ENCODE data around the gene AGPAT3. TPM values are rescaled to one million over a fixed set of nuclear protein-coding genes. Genes with fewer than 3 reads are reported as not detected.

Gene AGPAT3
- total and polyA plus RNA-seq, 10 of the 15 experiments (the other 5 are each of a cell fraction or from before 2014, with no cell fraction given): 1.2 to 110 (median 30.8) TPM

DNA sequence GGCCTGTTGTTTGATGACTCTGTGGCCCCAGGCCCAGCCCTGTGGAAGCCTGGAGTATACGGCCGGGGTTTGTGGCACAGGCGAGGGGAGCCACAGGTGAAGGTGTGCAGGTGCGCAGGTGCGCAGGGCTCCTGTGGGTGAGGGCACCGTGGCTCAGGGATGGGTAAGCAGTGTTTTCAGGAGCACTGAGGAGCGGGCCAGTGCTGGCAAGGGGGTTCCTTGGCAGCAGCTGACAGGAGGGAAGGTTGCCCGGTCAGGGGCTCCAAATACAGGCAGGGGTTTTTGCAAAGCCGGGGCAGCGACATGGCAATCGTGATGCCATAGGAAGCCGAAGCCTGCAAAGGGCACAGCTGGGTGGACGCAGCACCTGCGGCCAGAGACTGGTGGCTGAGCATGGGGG is 20.7 kb downstream of the AGPAT3 start:
- H3K4me2 ChIP-seq (ENCODE audit: control insufficient read depth, insufficient read depth): no peak overlapping the region
- no peak for TF ChIP-seq SRF (IDR thresholded peaks at IDR 0.05; ENCODE audit: low read depth in 2 of 2, low read length in 2 of 2)
- TF ChIP-seq LARP7 (IDR thresholded peaks at IDR 0.05): no peak
- TF ChIP-seq, protein P1, sequence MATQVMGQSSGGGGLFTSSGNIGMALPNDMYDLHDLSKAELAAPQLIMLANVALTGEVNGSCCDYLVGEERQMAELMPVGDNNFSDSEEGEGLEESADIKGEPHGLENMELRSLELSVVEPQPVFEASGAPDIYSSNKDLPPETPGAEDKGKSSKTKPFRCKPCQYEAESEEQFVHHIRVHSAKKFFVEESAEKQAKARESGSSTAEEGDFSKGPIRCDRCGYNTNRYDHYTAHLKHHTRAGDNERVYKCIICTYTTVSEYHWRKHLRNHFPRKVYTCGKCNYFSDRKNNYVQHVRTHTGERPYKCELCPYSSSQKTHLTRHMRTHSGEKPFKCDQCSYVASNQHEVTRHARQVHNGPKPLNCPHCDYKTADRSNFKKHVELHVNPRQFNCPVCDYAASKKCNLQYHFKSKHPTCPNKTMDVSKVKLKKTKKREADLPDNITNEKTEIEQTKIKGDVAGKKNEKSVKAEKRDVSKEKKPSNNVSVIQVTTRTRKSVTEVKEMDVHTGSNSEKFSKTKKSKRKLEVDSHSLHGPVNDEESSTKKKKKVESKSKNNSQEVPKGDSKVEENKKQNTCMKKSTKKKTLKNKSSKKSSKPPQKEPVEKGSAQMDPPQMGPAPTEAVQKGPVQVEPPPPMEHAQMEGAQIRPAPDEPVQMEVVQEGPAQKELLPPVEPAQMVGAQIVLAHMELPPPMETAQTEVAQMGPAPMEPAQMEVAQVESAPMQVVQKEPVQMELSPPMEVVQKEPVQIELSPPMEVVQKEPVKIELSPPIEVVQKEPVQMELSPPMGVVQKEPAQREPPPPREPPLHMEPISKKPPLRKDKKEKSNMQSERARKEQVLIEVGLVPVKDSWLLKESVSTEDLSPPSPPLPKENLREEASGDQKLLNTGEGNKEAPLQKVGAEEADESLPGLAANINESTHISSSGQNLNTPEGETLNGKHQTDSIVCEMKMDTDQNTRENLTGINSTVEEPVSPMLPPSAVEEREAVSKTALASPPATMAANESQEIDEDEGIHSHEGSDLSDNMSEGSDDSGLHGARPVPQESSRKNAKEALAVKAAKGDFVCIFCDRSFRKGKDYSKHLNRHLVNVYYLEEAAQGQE (IDR thresholded peaks at IDR 0.05; ENCODE audit: low read depth, low read length): no peak
- no peak for TF ChIP-seq BACH1 (IDR thresholded peaks at IDR 0.05; ENCODE audit: borderline replicate concordance)
- TF ChIP-seq MTA3 (IDR thresholded peaks at IDR 0.05; ENCODE audit: borderline replicate concordance, low read length): no peak
- TF ChIP-seq PAX5 (IDR thresholded peaks at IDR 0.05; ENCODE audit: borderline replicate concordance, low read depth, low read length): no peak
- TF ChIP-seq IRF4 (IDR thresholded peaks at IDR 0.05; ENCODE audit: low read depth, low read length): no peak
- TF ChIP-seq, protein P2, sequence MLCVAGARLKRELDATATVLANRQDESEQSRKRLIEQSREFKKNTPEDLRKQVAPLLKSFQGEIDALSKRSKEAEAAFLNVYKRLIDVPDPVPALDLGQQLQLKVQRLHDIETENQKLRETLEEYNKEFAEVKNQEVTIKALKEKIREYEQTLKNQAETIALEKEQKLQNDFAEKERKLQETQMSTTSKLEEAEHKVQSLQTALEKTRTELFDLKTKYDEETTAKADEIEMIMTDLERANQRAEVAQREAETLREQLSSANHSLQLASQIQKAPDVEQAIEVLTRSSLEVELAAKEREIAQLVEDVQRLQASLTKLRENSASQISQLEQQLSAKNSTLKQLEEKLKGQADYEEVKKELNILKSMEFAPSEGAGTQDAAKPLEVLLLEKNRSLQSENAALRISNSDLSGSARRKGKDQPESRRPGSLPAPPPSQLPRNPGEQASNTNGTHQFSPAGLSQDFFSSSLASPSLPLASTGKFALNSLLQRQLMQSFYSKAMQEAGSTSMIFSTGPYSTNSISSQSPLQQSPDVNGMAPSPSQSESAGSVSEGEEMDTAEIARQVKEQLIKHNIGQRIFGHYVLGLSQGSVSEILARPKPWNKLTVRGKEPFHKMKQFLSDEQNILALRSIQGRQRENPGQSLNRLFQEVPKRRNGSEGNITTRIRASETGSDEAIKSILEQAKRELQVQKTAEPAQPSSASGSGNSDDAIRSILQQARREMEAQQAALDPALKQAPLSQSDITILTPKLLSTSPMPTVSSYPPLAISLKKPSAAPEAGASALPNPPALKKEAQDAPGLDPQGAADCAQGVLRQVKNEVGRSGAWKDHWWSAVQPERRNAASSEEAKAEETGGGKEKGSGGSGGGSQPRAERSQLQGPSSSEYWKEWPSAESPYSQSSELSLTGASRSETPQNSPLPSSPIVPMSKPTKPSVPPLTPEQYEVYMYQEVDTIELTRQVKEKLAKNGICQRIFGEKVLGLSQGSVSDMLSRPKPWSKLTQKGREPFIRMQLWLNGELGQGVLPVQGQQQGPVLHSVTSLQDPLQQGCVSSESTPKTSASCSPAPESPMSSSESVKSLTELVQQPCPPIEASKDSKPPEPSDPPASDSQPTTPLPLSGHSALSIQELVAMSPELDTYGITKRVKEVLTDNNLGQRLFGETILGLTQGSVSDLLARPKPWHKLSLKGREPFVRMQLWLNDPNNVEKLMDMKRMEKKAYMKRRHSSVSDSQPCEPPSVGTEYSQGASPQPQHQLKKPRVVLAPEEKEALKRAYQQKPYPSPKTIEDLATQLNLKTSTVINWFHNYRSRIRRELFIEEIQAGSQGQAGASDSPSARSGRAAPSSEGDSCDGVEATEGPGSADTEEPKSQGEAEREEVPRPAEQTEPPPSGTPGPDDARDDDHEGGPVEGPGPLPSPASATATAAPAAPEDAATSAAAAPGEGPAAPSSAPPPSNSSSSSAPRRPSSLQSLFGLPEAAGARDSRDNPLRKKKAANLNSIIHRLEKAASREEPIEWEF (IDR thresholded peaks at IDR 0.05; ENCODE audit: insufficient replicate concordance, low read depth, low read length): no peak
- TF ChIP-seq, protein P3, sequence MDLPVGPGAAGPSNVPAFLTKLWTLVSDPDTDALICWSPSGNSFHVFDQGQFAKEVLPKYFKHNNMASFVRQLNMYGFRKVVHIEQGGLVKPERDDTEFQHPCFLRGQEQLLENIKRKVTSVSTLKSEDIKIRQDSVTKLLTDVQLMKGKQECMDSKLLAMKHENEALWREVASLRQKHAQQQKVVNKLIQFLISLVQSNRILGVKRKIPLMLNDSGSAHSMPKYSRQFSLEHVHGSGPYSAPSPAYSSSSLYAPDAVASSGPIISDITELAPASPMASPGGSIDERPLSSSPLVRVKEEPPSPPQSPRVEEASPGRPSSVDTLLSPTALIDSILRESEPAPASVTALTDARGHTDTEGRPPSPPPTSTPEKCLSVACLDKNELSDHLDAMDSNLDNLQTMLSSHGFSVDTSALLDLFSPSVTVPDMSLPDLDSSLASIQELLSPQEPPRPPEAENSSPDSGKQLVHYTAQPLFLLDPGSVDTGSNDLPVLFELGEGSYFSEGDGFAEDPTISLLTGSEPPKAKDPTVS (IDR thresholded peaks at IDR 0.05; ENCODE audit: low read depth, low read length): no peak
- TF ChIP-seq BRCA1 (IDR thresholded peaks at IDR 0.05; ENCODE audit: low read depth, low read length): no peak
- no peak for TF ChIP-seq RELA (IDR thresholded peaks at IDR 0.05; ENCODE audit: borderline replicate concordance, partially characterized antibody)
- no peak for TF ChIP-seq MTA2 (IDR thresholded peaks at IDR 0.05; ENCODE audit: low read depth)
- DNase-seq (ENCODE audit: low read depth, low spot score) (no peak), ATAC-seq (no peak), FAIRE-seq (no peak)
- no TSS peak for BruUV-seq (replicated peaks)
- peaks cover 68% of the 10 kb centered on the region for H3K79me2 ChIP-seq (ENCODE audit: control insufficient read depth, insufficient read depth, low read length)
- ChIA-PET POLR2A (no interaction called here), RAD21 (ENCODE audit: unreplicated experiment) (no interaction called here), CTCF (no interaction called here), SMC1A (ENCODE audit: uncharacterized antibody, unreplicated experiment) (interaction anchor here (2.8 kb wide), 1 partner anchor 17 kb away, joined by 13 read pairs; no protein-coding TSS in a partner anchor)
- H3K4me1 ChIP-seq (ENCODE audit: control insufficient read depth, insufficient read depth, low read length): peaks cover 18% of the 10 kb centered on the region
- H4K20me1 ChIP-seq (ENCODE audit: control insufficient read depth, insufficient read depth): no peaks in the 10 kb centered on the region
- no peaks in the 10 kb centered on the region for H3K27me3 ChIP-seq (replicated peaks in 1 of 2; ENCODE audit: control insufficient read depth in 2 of 2, insufficient read depth in 2 of 2, low read length in 1 of 2)
- no peak overlapping the region for H3K27ac ChIP-seq (ENCODE audit: control insufficient read depth, insufficient read depth)
- H3K36me3 ChIP-seq (ENCODE audit: control insufficient read depth in 2 of 2, insufficient read depth in 2 of 2, low read length in 1 of 2): peaks cover 6 to 7% of the 10 kb centered on the region in 2 experiments; a peak in 3 of 4 replicates
- H2AFZ ChIP-seq (ENCODE audit: control insufficient read depth, low read depth, low read length): no peak overlapping the region
- intact Hi-C loops (cut with micrococcal nuclease; ENCODE audit: unreplicated experiment) (no loop called here), in situ Hi-C loops (cut with MboI) (no loop called here)
- 97% methylated on average over 14 of the region's 14 CpGs for WGBS (ENCODE audit: insufficient coverage, insufficient replicate concordance, low lambda C conversion rate, missing lambda C conversion rate)
- no peak overlapping the region for H3K9ac ChIP-seq (ENCODE audit: control insufficient read depth, insufficient read depth, low read length)
- H3K9me3 ChIP-seq (replicated peaks; ENCODE audit: control insufficient read depth, insufficient read depth, low read length): no peaks in the 10 kb centered on the region
- H3K4me3 ChIP-seq: no peak overlapping the region
